T47D (cell line): ENCODE measurements around the gene TRAK1.
A peak's percentile ranks its signal among the peaks of the same experiment; 100 is the strongest.

Source experiments
- DNase-seq, 2 experiments: peaks; one replicate each; pipeline versions ENCODE4 v3.0.0 to v3.0.0-alpha.2; 2011 to 2012; ENCODE audit warnings: low read depth in 1 of 2, low spot score in 1 of 2
- JUND ChIP-seq: IDR thresholded peaks from 2 replicates; pipeline ENCODE4 v1.6.1; 2012; ENCODE audit warnings: low read depth
- in situ Hi-C: cut with HindIII; loops from 2 replicates; pipeline ENCODE4 v1.10.0; 2016; ENCODE audit warnings: low sequenced_read_pairs, low pct_unique_long_range_greater_than_20kb

The TRAK1 gene

DNA sequence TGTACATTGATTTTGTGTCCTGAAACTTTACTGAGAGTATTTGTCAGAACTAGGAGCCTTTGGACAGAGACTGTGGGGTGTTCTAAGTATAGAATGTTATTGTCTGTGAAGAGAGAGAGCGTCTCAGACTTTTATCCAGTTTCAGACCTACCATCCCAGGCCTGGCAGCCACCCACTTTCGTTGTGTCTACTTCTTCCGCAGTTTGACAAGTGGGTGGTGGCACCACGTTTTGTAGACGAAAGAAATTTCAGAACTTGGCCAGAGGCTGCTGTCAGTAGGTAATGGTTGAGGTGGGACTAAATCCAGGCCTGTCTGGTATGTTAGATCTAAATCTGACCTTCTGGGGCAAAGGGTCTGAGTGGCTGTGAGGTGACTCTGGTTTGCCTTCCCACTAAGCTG, 13.4 kb upstream of the TRAK1 start:
- in situ Hi-C loops: no loop called here

DNA sequence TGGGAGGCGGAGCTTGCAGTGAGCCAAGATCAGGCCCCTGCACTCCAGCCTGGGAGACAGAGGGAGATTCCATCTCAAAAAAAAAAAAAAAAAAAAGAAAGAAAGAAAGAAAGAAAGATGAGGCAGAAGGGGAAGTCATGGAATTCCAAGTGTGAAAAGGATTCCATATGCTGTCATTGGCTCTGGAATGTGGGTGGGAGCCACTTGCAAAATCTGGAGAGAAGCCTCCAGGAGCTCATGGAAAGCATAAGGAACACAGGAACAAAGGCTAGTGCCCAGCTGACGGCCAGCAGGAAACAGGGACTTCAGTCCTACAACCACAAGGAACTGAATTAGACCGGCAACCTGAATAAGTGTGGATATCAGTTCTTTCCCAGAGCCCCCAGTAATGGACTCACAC, 12.5 kb upstream of the TRAK1 start:
- TF ChIP-seq JUND: no peak
- DNase-seq: no peak
- in situ Hi-C loops: no loop called here

More for the DNA sequence above, 13.4 kb upstream of the TRAK1 start:
- no peak for TF ChIP-seq JUND
- no peak for DNase-seq

DNA sequence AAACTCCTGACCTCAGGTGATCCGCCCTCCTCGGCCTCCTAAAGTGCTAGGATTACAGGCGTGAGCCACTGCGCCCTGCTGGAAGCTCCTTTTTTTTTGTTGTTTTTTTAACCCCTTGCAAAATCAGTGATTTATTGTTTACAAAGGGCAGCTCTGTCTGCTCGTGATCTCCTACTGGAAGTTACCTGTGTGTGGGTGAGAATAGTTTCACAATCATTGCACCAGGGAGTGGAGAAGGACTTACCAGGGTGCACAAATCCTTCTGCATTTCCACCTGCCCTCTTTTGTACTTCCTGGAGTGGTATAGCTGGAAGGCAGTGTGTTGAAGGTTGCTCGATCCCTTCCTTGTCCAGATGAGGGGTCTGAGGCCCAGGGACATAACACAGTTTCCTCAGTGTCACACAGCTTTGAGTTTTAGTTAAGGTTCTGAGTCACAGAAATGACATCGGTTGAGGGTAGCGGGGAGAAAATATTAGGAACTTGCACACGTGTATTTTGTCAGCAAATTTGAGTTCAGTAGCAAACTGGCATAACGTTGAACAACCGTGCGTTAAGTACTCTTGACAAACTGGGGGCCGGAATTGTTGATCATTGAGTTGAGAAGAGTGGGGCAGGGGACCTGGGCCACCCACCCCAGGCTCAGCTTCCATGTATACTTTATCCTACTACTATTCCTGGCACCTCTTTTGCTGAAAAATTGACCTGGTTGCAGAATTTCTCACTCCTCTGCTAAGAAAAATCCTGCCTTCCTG, 11.3 kb upstream of the TRAK1 start:
- TF ChIP-seq JUND: no peak
- DNase-seq: peak in 1 of 2 experiments; percentile 26
- in situ Hi-C loops: no loop called here

DNA sequence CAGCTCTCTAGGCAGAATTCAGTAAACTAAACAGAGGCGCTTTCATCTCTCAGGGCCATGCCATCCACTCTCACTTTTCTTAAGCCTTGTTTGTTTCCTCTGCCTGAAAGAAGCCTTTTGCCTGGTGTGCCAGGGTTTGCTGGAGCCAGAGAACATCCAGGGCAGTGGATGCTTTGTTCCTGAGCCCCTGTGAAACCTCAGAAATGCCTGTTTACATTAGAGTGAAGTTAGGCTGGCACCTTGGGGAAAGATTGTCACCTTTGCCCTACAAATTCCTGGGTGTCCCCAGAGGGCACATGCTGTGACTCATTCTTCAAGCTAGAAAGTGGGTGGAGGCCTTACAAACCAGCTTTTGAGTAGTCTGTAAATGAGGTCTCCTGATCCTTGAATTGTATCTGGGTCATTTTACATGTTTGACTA, 10.7 kb upstream of the TRAK1 start:
- peak; percentile 56; the same call in 1 of the 2 replicates for TF ChIP-seq JUND
- in situ Hi-C loops: no loop called here
- DNase-seq: peak in 1 of 2 experiments; percentile 85

DNA sequence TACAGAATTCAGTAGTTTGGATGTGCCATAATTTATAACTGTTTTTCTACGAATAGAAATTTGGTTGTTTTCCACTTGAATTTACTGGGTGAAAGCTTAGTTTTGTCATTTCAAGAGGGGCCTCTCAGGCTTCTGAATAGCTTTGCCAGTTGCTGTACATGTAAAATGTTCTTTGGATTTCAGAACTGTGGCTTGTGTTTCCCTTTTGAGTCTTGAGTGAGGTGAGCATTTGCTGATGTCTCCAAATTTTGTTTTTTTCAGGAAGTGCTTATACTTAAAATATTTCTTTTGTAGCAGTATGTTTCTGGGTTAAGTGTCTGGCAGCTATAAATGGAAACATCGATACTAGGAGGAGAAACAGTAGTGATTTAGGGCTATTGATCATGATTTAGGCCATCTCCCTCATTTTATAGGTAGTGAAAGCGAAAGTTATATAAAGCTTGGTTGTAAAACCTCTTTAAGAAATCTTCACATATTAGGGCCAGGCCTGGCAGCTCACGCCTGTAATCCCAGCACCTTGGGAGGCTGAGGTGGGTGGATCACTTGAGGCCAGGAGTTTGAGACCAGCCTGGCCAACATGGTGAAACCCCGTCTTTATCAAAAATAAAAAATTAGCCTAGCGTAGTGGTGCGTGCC, 9.2 kb upstream of the TRAK1 start:
- TF ChIP-seq JUND: no peak
- DNase-seq: no peak
- in situ Hi-C loops: no loop called here

DNA sequence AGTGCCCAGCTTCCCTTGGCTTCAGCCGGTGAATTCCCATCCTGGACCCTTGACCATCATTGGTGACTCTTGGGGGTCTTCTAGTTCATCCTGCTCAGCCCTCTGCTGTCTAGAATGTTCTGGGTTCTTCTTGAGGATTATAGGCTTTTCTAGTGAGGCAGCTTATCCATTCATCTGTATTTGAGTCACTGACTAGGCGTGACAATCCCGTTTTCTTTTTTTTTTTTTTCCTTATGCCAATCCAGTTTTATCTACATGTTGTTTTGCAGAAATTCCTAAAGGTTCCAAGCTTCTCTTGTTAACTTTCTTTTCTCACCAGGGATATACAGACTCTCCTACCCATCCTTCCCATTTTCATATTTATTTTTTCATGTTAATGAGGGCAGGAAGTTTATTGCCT, 6.6 kb upstream of the TRAK1 start:
- in situ Hi-C loops: no loop called here
- no peak for DNase-seq
- no peak for TF ChIP-seq JUND

DNA sequence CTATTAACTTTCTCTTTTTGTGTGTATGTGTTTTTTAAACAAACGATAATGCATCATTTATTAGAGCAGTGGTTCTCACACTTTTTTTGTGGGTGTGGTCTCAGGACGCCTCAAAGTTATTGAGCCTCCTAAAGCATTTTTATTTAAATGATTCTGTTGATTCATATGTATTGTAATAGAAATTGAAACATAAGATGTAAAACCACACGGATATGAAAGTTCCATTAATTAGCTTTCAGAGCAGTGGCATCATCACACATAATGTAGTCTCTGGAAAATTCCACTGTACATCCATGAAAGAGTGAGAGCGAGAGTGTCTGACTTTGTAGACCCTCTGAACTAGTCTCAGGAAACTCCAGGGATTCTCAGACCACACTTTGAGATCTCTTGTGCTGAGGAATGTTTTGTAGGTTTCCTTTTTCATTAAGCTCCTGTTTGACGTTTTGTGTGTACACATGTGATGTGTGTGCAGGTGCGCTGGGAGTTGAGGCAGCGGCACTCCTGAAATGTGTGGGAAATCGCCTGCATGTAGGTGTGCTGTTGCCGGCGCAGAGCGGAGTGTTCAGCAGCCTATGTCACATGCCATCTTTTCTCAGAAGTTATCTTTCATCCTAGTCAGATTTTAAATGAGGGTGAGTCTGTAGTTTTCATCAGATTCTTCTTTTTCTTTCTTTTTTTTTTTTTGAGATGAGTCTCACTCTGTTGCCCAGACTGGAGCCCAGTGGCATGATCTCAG, 5.3 kb upstream of the TRAK1 start:
- no peak for DNase-seq
- in situ Hi-C loops: no loop called here
- TF ChIP-seq JUND: no peak

DNA sequence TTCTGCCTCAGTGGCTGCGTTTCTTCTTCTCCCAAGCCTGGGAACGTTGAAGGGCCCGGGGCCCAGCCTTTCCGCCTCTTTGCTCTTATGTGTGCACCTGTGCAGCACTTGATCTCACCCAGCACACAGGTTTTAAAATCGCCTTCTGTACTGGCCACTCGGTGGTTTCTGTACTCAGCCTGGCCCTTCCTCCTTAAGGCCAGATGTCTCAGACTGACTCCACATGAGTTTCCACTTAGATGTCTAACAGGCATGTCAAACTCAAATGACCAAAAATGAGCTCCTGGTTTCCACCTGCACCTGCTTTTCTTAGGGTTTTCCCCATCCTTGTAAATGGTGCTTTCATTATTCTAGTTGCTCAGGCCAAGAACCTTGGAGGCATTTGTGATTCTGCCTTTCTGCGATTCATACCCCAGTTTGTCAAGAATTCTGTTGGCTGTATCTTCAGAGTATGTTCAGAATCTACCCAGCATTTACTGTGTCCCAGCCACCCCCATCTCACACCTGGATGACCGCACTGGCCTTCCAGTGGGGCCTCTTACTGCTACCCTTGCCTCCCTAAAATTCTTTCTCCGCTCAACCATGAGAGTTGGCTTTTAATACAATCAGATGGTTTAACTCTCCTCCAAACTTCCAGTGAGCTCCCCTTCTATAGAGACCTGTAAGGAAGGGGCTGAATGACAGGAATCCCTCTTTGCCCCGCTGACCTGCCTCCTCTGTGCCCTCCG, 2.2 kb upstream of the TRAK1 start:
- no peak for DNase-seq
- TF ChIP-seq JUND: no peak
- in situ Hi-C loops: no loop called here

DNA sequence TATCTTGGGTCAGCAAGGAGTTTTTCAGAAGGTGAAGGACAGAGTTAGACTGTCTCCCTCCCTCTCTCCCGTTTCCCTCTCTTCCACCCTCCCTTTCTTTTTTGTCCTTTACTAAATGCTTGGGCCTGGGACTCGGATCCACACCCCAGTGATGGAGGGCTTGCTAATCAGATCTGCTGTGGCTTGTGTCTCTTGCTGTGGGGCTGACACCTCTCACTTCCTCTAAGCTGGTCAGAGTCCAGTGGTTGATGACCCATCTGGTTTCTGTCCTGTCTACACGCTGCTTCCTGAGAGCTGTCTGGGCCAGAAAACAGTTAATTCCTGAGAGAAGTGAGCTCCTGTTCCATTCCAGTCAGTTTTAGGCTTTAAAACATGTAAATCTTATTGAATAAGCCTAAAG, 849 bp downstream of the TRAK1 start:
- TF ChIP-seq JUND: no peak
- in situ Hi-C loops: no loop called here
- no peak for DNase-seq

DNA sequence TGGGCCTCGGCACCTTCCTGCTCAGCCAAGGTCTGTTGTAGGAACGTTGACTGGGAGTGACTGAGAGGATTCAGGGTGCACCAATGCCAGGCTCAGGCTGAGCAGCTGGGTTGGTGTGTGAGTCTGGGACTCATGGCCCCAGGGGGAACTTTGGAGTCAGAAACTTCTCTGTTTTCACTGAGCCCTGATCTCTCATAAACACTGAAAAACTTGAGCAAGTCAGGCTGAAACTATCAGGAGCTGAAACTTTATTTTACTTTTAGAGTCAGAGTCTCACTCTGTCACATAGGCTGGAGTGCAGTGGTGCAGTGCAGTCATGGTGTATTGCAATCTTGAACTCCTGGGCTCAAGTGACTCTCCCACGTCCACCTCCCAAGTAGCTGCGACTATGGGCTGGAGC, 3.0 kb downstream of the TRAK1 start:
- no peak for DNase-seq
- no peak for TF ChIP-seq JUND
- in situ Hi-C loops: no loop called here

DNA sequence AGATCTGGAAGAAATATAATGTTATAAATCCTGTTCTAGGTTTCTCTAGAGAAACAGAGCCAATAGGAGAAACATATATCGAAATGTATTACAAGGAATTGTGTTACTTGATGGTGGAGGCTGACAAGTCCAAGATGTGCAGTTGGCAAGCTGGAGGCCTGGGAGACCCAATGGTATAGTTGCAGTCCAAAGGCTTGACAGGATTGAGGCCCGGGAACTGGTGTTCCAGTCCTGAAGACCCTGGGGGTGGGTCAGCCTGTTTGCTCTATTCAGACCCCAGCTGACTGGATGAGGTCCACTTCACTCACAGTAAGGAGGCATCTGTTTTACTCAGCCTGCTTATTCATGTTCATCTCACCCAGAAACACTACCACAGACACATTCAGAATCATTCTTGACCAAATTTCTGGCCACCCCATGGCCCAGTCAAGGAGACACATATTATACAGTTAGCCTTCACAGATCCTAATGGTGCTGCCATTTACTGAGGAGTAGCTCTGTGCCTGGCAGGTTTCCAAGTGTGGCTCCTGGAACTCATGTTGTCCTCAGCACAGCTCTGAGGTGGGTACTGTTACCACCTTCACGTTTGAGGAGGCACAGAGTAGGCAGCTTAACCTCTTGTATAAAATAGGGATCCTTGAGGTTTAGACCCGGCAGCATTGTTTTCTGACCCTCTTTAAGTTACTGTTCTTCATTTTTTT, 3.7 kb downstream of the TRAK1 start:
- TF ChIP-seq JUND: no peak
- in situ Hi-C loops: no loop called here

DNA sequence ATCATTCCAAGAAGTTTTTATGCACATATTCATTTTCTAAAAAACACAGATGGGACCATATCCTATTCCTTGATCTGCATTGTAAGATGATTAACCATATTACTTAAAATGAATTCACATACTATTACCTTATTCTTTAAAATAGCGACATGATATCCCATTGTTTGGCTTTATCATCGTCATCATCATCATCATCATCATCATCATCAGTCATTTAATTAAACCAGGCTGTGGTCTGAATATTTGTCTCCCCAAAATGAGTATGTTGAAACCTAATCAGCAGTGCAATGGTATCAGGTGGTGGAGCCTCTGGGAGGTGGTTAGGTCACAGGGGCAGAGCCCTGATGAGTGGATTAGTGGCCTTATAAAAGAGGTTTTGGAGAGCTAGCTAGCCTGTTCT, 4.4 kb downstream of the TRAK1 start:
- in situ Hi-C loops: no loop called here
- TF ChIP-seq JUND: no peak
- no peak for DNase-seq

More for the DNA sequence above, 3.7 kb downstream of the TRAK1 start:
- no peak for DNase-seq
